HG03097 (cell line): ENCODE data around the gene MMP20.

Experiments
- ATAC-seq: cut with Tn5 transposase; IDR thresholded peaks from one replicate; pipeline ENCODE4 v1.9.1; 2021; ENCODE audit not compliant: unreplicated experiment, low FRiP score

The MMP20 gene

GRCh38 chr11:102596578-102596977, 28.6 kb downstream of the MMP20 start:
- ATAC-seq, result no peak

- ATAC-seq, result no peak
Observed at GRCh38 chr11:102592634-102593581, 32.2 kb downstream of the MMP20 start.

- ATAC-seq, result no peak
Observed at GRCh38 chr11:102592131-102592530, 33.0 kb downstream of the MMP20 start.

DNA sequence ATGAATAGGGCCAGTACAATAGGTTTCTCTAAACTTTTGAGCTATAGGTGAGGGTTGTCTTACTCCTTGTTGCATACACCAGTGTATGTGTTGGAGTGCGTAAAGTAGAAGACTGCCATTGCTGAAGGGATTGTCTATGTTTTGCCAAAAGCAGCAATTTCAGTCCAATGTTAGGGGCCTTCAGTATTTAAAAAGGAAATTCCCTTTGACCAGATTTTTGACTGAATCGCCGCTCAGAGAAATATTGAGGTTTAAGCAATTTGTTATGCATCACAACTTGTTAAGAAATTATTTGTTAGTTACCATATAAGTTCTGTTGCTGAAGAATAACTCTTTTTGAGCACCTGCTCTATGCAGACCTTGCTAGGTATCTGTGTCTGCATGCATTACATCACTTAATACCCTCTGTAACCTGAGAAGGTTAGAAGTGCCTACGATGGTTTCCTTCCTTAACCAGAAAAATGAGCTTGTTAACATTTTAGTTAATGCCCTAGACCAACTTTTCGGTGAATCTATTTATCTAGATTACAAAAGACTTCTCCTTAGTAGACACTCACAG, 33.9 kb downstream of the MMP20 start:
- ATAC-seq, result no peak

DNA sequence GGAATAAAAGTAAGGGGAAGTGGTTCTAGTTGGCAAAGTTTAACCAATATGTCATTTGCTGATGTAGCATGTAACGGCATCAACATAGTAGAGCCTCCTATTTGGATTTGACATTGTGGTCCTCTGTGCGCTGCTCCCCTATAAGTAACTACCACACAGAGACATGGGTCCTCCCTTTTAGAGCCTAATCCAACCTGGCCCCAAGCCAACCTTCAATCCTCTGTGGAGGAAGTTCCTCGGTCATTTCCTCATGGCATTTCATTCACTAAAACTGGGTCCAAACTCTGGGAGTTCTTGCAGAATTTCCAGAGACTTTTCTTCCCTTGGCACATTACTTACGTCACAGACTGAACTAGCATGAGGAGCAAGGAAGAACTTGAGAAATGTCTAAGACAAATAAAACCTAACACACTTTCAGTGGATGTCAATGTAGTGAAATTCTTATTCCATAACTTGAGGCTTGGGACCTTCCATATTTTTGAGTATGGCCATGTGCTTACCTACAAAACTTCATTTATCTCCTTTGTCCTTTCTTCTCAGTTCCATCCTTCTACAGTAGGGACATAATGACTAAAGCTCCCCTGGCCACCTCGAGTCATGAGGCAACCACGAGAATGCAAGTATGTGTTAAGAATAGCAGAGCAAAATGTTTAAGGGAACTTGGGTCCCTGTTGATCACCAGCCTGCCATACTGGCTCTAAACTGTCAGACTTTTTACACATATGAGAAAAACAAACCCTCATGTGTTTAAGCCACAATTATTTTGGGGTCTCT, 34.7 kb downstream of the MMP20 start:
- ATAC-seq, result no peak

DNA sequence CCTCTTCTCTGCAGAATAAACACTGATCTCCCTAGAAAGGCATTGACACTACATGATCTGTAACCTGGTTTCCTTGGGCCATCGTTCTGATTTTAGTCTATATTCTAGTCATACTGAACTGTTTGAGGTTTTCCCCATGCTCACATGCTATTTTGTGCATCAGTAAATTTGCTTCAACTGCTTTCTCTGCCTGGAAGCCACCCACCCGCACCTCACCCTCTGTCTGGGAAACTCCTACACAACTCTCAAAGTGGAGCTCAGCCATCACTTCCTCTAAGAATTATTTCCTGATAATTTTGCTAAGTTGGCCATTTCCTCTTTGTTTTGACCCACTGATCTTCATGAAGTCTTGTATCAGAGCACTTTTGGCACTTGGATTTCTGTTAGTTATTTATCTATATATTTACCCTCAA, 36.1 kb downstream of the MMP20 start:
- peak; percentile 68 for ATAC-seq

- no peak for ATAC-seq
Observed at GRCh38 chr11:102587722-102588121, 37.4 kb downstream of the MMP20 start.

- ATAC-seq, result no peak
Observed at GRCh38 chr11:102583141-102583873, 41.8 kb downstream of the MMP20 start.

- no peak for ATAC-seq
Observed at GRCh38 chr11:102582140-102582539, 43.0 kb downstream of the MMP20 start.

DNA sequence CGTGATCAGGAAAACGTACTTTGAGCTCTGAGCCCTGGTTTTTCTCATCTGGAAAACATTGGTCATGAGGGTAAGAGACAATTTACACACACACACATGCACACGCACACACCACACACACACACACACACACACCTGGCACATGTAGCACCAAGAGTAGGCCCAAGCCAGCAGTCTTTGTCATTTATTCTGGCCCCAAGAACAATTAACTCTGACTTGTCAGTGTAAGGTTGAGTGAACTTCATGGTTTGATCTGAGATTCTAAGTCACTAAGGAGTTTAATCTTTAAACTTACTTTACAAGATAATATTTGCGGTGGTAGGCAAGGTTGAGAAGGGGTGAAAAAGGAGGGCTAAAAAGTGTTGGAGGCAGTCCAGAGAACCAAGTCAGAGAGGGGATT, 44.1 kb downstream of the MMP20 start:
- no peak for ATAC-seq

DNA sequence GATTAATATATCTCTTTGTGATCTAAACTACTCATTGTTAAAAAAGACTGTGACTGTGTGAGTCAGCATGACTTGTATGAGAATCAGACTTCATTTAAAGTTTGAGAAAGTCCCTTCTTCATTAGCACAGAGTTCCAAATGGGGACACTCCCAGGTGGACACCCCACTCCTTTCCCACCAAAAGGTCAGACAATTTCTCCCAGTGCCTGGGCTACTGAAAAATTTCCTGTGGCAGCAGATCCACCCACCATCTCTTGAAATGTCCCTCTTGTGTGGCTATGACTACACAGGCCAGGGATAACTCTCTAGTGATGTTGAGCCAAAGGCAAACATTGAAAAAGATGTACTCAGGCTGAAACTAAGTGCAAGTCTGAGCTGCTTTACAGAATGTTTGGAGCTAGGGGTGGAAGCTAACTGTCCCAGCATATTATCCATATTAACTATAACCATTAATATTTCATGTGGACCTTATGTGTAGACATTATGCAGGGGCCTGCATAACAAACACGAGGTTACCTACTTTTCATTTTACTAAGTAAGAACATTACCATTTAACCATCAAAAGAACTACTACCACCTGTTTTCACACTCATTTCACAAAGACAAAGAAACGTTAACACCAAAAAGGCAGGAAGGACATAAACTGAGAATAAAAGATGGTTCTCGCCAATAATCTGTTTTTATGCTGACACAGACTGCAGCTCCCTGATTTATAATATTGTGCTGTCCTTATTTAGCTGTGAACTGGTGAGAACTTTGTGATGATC, 44.8 kb downstream of the MMP20 start:
- no peak for ATAC-seq

GRCh38 chr11:102577723-102578122, 47.4 kb downstream of the MMP20 start:
- no peak for ATAC-seq

DNA sequence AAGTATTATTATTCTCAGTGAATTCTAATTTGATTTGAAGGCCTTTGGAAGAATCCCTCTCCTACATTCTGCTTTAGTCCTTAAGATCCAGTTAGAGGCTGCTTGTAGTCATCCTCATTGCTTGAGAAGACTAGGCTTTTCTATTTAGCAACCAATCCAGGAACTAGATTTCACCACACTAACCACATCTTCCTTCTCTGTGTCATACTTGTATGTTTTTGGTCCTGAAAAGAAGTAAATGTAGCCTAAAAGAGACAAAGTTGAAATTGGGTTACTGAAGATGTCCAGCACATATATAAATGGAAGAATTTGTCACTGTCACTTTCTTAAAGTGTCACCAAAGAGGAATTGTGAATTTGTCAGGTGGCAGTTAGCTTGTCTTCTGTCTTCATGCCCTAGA, 48.0 kb downstream of the MMP20 start:
- no peak for ATAC-seq

DNA sequence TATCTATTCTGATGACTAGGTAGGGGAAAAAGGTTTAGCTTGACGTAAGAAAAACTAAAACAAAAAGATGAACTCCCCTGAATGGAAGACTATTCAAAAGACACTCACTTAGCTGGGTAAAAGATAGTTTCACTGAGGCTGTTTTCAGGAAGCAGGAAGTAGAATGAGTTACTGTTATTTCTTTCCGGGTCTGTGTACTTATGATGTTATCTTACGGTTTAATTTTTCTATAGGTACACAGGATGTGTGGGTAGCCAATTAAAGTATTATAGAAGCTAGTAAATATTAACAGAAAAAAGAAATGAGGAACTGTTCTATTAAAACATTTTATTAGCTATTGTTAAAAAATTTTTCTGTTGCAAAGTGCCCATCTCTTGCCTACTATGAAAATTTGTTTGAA, 48.8 kb downstream of the MMP20 start:
- no peak for ATAC-seq

- ATAC-seq, result no peak
Observed at GRCh38 chr11:102575012-102575411, 50.1 kb downstream of the MMP20 start.

- no peak for ATAC-seq
Observed at GRCh38 chr11:102573851-102574250, 51.3 kb downstream of the MMP20 start.

GRCh38 chr11:102572554-102573220, 52.4 kb downstream of the MMP20 start:
- ATAC-seq, result no peak

- no peak for ATAC-seq
Observed at GRCh38 chr11:102568851-102569250, 56.3 kb downstream of the MMP20 start.

DNA sequence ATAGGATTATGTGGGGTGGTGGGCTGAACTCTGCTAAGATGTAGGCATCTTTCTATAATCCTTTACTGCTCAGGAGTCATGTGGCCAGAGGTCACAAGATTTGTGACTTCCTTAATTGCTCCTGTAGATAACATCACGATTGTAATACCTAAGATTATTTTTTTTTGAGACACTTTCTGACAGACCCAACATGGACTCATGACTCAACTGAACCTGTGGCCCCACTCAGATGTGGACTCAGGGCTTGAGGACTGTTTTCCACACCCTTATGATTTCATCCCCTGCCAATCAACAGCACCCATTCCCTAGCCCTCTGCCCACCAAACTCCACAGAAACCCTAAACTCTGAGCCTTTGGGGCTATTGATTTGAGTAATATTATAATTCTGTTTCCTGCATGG, 59.0 kb downstream of the MMP20 start:
- no peak for ATAC-seq
